Progenitor cell of endocrine pancreas (in vitro differentiated cells): Measurements from ENCODE around the gene KLHDC8A. TPM values are rescaled to one million over a fixed set of nuclear protein-coding genes. Genes with fewer than 3 reads are reported as not detected.

ENCODE experiments used
- DNase-seq: peaks from one replicate; pipeline ENCODE4 v3.0.0; 2021; ENCODE audit warnings: low spot score; ENCODE audit not compliant: unreplicated experiment
- H3K27ac Mint-ChIP-seq: 2 replicates; pipeline ENCODE4 v1.8.0; 2021; ENCODE audit warnings: mild to moderate bottlenecking, moderate library complexity, mixed read lengths
- H3K27me3 Mint-ChIP-seq: 2 replicates; pipeline ENCODE4 v1.8.0; 2021; ENCODE audit warnings: mixed read lengths
- H3K36me3 Mint-ChIP-seq: 2 replicates; pipeline ENCODE4 v1.8.0; 2022; ENCODE audit warnings: mixed read lengths; ENCODE audit not compliant: insufficient read depth
- H3K4me1 Mint-ChIP-seq: 2 replicates; pipeline ENCODE4 v1.8.0; 2021; ENCODE audit warnings: low read depth, mixed read lengths
- H3K4me3 Mint-ChIP-seq: 2 replicates; pipeline ENCODE4 v1.8.0; 2021; ENCODE audit warnings: low read depth, mild to moderate bottlenecking, moderate library complexity, mixed read lengths
- H3K9me3 Mint-ChIP-seq: 2 replicates; pipeline ENCODE4 v1.8.0; 2021; ENCODE audit warnings: low read depth, mixed read lengths
- CTCF ChIP-seq: fragments of 200-600 bp; sonication (generic); IDR thresholded peaks from one replicate; pipeline ENCODE4 v1.5.0; 2021; ENCODE audit warnings: antibody characterized with exemption, mild to moderate bottlenecking; ENCODE audit not compliant: unreplicated experiment
- total RNA-seq: library from RNA; stranded (reverse); gene quantifications from 2 replicates; pipeline ENCODE4 v1.2.1, GENCODE V29; 2021

Gene KLHDC8A
- total RNA-seq, 1 donor from 2014 or later: 0.36 TPM

GRCh38 chr1:205321162-205321958 lies 35.4 kb downstream of the KLHDC8A start, which contains the start of gene NUAK2:
NUAK2 (minus strand) TSS chr1:205321745; CDS start chr1:205321628, 117 bp downstream.
- Mint-ChIP-seq H3K4me3 (peak within 1 kb of the TSS; percentile 94), H3K4me1 (peaks cover 36% of the 10 kb centered on the region), H3K36me3 (no peaks in the 10 kb centered on the region)

DNA sequence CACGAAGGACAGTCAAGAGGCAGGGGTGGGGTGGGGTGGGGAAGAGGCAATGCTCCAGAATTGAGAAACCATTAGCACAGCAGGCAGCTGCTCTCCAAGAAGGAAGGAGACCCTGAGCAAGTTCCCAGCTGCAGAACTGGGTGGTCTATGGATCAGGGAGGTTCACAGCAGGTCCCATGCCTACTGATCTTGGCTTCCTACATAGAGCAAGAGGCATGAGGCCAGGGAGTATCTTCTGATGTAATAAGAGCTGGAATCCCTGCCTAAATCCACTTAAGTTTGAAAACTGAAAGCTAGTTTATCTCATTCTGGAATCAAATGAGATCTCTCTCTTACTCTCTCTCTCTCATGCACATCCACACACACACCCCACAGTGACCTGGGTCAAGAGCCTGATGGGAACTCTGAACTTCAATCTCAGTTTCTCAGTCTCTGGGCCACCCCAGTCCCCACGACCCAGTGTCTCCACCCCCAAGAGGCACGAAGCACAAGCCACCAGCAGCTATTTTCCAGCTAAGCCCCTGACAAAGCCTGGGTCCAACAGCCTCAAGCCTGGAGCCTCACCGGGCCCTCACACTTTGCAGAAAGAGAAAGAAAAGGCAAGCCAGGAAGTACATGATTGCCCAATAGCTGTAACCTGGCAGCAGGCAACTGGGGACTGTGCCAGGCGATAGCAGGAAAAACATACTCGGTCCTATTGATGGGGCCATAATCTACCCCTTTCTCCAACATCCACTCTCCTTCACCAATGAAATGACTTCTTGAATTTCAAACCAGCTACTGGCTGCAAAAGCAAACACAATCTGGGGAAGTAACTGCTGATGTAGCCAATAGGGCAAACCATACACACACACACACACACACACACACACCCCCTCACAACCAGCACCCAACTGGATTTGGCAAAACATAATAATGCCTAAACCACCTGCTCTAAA lies 37.4 kb downstream of the KLHDC8A start:
- Mint-ChIP-seq H3K27me3 (peaks cover 7% of the 10 kb centered on the region), H3K9me3 (no peaks in the 10 kb centered on the region), H3K4me1 (peaks cover 44% of the 10 kb centered on the region), H3K4me3 (peak overlapping the region; percentile 94), H3K27ac (peak overlapping the region; percentile 81), H3K36me3 (no peaks in the 10 kb centered on the region)
- TF ChIP-seq CTCF: no peak
- no peak for DNase-seq

More at GRCh38 chr1:205321162-205321958, 35.4 kb downstream of the KLHDC8A start, which contains the start of gene NUAK2:
- DNase-seq: peak; percentile 87
- peak; percentile 47 for TF ChIP-seq CTCF
- H3K9me3 Mint-ChIP-seq: no peaks in the 10 kb centered on the region
- H3K27ac Mint-ChIP-seq: peak within 1 kb of the TSS; percentile 96
- peaks cover 16% of the 10 kb centered on the region for H3K27me3 Mint-ChIP-seq

- H3K36me3 Mint-ChIP-seq: no peaks in the 10 kb centered on the region
- H3K9me3 Mint-ChIP-seq: no peaks in the 10 kb centered on the region
- TF ChIP-seq CTCF: no peak
- H3K27ac Mint-ChIP-seq: peak overlapping the region; percentile 81
- H3K4me3 Mint-ChIP-seq: peak overlapping the region; percentile 54
- no peak for DNase-seq
- H3K27me3 Mint-ChIP-seq: peaks cover 7% of the 10 kb centered on the region
- H3K4me1 Mint-ChIP-seq: peaks cover 51% of the 10 kb centered on the region
Observed at GRCh38 chr1:205318231-205318991, 38.3 kb downstream of the KLHDC8A start.

DNA sequence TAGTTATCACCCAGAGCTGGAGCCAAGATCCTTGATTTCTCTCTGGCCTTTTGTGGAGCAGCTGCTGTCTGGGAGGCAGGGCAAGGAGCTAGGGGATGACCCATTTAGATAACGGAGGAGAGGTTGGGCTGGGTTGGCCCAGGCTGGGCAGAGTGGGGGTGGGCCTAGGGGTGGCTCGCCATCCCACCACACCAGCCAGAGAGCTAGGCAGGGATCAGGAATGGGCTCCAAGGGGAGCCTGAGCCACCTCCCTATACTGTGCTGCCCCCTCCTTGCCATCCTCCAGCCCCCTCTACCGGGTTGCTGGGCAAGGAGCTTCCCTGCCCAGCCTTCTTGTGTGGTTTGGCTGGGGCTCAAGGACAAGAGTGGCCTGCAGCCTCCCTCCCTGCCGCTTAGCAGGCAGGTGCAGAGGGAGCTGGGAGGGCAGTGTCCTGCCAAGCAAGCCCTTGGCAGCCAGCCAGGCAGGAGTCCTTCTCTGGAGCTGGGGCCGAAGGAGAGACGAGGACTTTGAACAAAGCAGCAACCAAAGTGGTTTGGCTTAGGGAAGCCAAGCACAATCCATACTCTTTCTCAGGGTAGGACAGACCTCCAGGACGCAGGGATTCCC lies 39.3 kb downstream of the KLHDC8A start:
- Mint-ChIP-seq H3K27me3 (peaks cover 7% of the 10 kb centered on the region), H3K4me3 (no peak overlapping the region), H3K27ac (peak overlapping the region; percentile 45), H3K36me3 (no peaks in the 10 kb centered on the region), H3K9me3 (no peaks in the 10 kb centered on the region), H3K4me1 (peaks cover 58% of the 10 kb centered on the region)
- DNase-seq: no peak
- no peak for TF ChIP-seq CTCF
